D721Med (cell line): ENCODE data around the gene MARK2.

ENCODE experiments used
- DNase-seq: peaks from one replicate; pipeline ENCODE4 v3.0.0; 2011; ENCODE audit warnings: low spot score; ENCODE audit not compliant: insufficient read length
- FAIRE-seq: peaks from 2 replicates; lab custom pipeline; 2011; peaks lifted over from hg19 to GRCh38; lab: Jason Lieb, UNC
- TF ChIP-seq, protein P1 (sequence below): IDR thresholded peaks from 2 replicates; pipeline ENCODE4 v1.5.1; 2012; ENCODE audit warnings: mild to moderate bottlenecking, control low read depth; ENCODE audit not compliant: insufficient read depth; ENCODE audit errors: missing control alignments

The MARK2 gene

DNA sequence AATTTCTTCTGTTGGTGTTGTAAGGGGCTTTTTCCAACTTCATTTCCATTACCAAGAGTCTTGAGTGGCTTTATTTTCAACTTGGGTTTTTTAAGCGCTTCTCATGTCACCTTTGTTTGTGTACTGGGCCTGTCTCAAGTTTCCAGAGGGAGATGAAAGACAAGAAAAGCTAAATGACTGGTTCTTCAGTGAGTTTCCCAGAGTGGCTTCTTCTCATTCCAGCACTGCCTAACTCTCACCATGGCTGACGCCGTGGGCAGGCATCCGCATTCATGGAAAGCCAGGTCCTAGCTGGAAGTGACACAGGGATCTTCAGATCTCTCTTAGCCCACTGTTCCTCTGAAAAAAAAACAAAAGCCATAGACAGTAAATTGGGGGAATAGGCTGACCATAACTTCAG, 28.6 kb downstream of the MARK2 start:
- TF ChIP-seq, protein P1, sequence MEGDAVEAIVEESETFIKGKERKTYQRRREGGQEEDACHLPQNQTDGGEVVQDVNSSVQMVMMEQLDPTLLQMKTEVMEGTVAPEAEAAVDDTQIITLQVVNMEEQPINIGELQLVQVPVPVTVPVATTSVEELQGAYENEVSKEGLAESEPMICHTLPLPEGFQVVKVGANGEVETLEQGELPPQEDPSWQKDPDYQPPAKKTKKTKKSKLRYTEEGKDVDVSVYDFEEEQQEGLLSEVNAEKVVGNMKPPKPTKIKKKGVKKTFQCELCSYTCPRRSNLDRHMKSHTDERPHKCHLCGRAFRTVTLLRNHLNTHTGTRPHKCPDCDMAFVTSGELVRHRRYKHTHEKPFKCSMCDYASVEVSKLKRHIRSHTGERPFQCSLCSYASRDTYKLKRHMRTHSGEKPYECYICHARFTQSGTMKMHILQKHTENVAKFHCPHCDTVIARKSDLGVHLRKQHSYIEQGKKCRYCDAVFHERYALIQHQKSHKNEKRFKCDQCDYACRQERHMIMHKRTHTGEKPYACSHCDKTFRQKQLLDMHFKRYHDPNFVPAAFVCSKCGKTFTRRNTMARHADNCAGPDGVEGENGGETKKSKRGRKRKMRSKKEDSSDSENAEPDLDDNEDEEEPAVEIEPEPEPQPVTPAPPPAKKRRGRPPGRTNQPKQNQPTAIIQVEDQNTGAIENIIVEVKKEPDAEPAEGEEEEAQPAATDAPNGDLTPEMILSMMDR, result no peak
- DNase-seq, result no peak
- FAIRE-seq, result no peak

DNA sequence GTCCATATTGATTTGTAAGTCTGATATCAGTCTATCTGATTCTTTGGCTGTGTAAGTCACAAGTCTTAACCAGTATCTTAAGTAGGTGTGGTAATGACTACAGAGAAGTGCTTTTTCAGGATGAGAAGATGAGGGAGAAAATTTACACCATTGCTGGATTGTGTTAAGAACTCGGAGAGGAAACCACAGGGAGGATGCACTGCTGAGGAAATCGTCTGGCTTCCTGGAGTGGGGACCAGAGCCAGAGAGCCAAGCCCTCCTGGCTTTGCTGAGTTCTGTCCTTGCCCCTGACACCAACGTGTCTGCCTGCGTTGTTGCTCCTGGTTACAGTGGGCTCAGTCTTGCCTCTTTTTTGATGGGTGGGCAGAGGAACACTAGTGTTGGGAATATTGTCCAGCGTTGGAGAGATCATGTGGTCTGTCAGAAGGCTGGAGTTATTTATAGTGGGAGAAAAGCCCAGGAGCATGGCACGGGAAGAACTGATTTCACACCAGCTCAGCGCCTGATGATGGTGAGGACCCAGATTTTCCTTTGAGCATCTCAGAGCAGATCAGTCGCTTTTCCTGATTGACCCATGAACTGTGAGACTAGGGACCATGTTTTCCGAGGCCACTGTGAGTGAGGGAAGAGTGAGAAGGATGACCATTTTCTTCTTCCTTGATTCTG, 29.6 kb downstream of the MARK2 start:
- TF ChIP-seq, protein P1, result no peak
- DNase-seq (no peak), FAIRE-seq (no peak)

DNA sequence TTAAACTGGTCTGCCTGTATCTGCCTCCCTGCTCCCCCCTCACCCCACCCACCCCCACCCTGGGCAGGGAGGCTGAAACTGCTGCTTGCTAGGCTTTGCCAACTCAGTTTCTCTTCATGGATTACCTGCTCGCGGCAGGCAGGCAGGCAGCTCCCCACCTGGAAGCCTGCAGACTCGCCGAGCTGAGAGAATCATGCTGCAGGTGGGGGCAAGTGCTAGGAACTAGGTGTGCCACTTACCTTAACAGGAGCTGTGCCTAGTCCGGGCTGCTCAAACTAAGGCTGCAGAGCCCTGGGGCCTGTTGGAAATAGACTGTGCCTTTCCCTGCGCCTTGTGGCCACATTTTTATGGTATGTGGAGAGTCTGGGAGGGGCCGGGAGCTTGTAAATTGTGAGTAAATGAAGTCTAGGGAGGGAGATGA, 30.3 kb downstream of the MARK2 start:
- DNase-seq, result no peak
- TF ChIP-seq, protein P1, result no peak
- FAIRE-seq, result no peak

DNA sequence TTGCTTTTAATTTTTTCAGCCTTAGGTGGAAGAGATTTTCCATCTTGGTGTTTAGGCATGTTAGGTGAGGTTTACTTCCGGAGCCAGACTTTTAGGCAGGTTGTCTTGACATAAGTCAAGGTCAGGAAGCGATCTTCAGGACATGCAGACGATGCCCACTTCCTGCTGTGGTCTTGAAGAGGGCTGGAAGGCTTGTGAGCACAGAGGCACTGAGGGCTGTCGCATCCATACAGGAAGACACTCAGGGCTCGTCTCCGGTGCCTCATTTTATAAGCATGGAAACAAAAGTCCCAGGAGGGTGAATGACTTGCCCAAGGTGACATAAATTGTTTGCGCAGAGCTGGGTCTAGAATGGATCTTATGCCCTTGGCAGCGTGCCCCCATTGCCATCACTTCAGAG, 30.8 kb downstream of the MARK2 start:
- no peak for FAIRE-seq
- TF ChIP-seq, protein P1, result no peak
- no peak for DNase-seq

DNA sequence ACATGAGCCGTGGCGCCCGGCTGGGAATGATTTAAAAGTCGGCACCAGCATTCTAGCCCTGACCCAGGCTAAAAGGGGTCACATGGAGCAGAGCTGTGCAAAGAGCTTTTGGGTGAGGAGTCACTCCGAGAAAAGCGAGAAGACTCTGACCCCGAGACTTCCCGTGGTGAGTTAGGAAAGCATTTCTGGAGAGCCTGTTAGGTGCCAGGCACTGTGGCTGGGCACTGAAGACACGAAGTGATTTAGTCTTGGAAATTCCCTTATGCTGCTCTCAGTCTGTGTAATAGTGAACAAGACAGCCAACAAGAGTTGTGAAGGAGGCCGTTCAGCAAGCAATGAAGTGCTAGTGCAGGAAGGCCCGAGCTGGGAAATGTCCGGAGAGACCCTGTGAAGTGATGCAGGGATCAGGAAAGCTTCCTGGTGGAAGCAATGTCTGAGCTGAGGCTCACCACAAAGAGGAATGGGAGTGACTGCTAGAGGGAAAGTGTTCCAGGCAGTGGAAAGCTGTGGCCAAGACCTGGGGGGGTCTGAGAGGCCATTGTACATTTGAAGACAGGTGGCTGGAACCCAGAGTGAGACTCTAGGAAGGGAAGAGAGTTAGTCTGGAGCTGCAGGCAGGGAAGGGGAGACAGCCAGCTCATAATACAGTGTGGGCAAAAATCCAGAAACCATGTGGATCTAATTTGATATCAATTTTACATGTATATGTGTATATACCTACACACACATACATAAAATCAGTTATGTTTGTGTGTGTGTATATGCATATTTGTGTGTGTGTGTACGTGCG, 31.6 kb downstream of the MARK2 start:
- FAIRE-seq (no peak), DNase-seq (no peak)

DNA sequence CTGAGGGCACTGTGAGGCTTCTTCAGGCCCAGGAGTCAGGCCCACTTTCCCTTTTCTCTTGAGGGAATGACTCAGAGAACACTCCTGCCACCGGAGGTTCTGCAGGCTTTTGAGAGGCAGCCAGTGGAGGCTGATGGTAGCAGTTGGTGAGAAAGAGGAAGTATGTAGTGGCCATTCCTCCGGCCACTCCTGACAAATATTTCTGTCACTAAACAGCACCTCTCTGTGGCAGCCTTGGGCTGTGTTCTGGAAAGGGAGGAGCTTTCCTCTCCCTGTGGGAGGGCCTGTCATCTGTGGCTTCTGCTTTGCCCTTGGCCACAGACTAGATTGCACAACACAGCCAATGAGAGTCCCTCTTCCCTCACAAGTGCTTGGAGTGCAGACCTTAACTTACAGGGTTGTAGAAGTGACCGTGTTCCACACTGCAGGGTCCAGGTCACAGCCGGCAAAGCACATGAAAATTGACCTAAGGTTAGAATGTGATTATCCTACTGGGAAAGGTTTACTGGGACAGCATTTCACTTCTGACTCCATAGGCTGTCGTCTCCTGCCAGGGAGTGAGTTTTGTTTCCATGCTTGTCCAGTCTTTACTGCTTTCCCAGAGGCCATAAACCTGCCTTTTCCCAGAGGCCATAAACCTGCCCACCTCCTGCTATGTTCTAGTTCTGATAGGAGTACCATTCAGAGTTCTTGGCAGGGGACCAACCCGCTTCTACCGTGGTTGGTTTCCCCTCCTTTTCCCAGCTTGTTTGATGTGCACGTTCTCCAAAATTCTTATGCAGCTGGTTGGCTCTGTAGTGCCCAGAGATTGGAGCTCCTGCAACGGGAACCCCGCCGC, 33.3 kb downstream of the MARK2 start:
- TF ChIP-seq, protein P1, result peak; percentile 28
- no peak for FAIRE-seq
- peak; percentile 44 for DNase-seq

More for the DNA sequence above, 31.6 kb downstream of the MARK2 start:
- TF ChIP-seq, protein P1, result no peak
